ENCODE measurements around the gene PLAGL2.

DNA sequence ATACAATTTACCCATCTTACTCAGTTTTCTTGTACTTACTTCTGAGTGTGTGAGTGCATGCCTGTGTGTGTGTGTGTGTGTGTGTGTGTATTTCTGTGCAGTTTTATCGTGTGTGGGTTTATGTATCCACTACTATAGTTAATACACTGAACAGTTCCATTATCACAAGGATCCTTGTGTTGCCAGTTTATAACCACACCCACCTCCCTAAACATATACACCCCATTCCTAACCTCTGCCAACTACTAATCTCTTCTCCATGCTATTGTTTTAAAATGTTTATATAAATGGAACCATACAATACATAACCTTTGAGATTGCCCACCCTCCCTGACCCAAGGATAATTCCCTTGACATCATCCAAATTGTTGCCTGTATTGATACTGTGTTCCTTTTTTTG, 18.8 kb upstream of the PLAGL2 start:
- no peak for TF ChIP-seq CTCF (conservative IDR thresholded peaks at IDR 0.05; ENCODE audit: low read depth, low read length)
- TF ChIP-seq POLR2A (IDR thresholded peaks at IDR 0.05; ENCODE audit: low read depth, low read length) = no peak
- TF ChIP-seq RFX5 (IDR thresholded peaks at IDR 0.05; ENCODE audit: low read depth, low read length) = no peak
- no peak for TF ChIP-seq RCOR1 (IDR thresholded peaks at IDR 0.05; ENCODE audit: insufficient replicate concordance, low read length)
- no peak for TF ChIP-seq RAD21 (IDR thresholded peaks at IDR 0.05; ENCODE audit: low read length)
- TF ChIP-seq, protein P1, sequence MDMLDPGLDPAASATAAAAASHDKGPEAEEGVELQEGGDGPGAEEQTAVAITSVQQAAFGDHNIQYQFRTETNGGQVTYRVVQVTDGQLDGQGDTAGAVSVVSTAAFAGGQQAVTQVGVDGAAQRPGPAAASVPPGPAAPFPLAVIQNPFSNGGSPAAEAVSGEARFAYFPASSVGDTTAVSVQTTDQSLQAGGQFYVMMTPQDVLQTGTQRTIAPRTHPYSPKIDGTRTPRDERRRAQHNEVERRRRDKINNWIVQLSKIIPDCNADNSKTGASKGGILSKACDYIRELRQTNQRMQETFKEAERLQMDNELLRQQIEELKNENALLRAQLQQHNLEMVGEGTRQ (IDR thresholded peaks at IDR 0.05; ENCODE audit: low read depth, low read length) = no peak
- TF ChIP-seq NFE2L2 (IDR thresholded peaks at IDR 0.05; ENCODE audit: low read depth, low read length) = no peak
- no peak for TF ChIP-seq FOS (IDR thresholded peaks at IDR 0.05; ENCODE audit: low read depth, low read length)
- TF ChIP-seq CEBPB (IDR thresholded peaks at IDR 0.05; ENCODE audit: low read depth, low read length) = no peak
- TF ChIP-seq ELK1 (IDR thresholded peaks at IDR 0.05; ENCODE audit: borderline replicate concordance, low read depth, low read length) = no peak
- TF ChIP-seq MAZ (IDR thresholded peaks at IDR 0.05; ENCODE audit: borderline replicate concordance, low read depth, low read length) = no peak
- no peak for TF ChIP-seq BHLHE40 (IDR thresholded peaks at IDR 0.05; ENCODE audit: low read depth, low read length)
- no peak for TF ChIP-seq SMC3 (IDR thresholded peaks at IDR 0.05; ENCODE audit: low read depth, low read length)

All from IMR-90 (cell line).